Activated gamma-delta T cell treated with anti-CD3 and anti-CD28 coated beads, Interleukin-2, amount 50 U/mL, for 16 hours (primary cell): Measurements from ENCODE around the gene TPRA1.

Source experiments
- DNase-seq: peaks from one replicate; pipeline ENCODE4 v3.0.0-alpha.2; 2020; ENCODE audit warnings: low read depth

TPRA1 gene

DNA sequence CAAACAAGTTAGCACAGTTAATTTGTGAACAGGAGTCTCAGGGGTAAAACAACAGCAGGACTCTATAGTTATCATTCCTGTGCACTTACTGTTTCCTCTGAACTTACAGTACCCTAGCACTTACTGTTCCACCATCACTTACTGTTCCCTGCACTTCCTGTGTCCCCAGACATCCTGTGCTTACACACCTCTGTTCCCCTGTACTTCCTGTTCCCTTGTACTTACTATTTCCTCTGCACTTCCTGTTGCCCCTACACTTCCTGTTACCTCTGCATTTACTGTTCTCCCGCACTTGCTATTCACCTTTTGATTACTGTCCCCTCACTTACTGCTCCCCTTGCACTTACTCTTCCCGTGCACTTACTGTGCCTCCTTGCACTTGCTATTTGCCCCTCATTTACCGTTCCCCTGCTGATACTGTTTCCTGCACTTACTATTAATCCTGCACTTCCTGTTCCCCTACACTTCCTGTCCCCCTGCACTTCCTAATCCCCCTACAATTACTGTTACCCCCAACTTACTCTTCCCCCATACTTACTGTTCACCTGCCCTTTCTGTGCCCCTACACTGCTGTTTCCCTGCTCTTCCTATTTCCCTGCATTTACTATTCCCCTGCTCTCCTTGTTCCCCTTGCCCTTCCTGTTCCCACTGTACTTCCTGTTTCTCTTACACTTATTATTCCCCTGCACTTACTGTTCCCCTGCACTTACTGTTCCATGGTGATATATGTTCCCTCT, 30.3 kb downstream of the TPRA1 start:
- no peak for DNase-seq

GRCh38 chr3:127556565-127556964, 34.0 kb downstream of the TPRA1 start:
- no peak for DNase-seq

- DNase-seq: no peak
These were observed 35.4 kb downstream of the TPRA1 start for GRCh38 chr3:127555108-127555507.

- DNase-seq: no peak
These were observed 38.5 kb downstream of the TPRA1 start for GRCh38 chr3:127552038-127552437.

DNA sequence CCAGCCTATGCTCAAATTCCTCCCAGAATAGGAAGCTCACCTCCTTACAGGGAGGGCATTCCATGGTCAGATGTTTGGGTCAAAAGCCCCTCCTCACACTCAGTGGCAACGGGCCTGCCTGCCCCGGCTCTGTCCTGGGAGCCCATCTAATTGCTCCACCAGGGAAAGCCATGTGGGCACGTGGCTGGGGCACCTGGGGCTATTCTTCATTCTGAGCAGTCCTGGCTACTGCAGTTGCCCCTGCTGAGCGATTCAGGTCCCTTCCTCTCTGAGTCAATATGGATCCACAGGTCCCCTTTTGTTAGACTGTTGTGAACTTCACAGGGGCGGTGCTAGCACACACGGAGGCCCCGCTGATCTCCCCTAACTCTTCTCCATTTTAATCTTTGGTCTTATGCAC, 39.4 kb downstream of the TPRA1 start:
- no peak for DNase-seq

DNA sequence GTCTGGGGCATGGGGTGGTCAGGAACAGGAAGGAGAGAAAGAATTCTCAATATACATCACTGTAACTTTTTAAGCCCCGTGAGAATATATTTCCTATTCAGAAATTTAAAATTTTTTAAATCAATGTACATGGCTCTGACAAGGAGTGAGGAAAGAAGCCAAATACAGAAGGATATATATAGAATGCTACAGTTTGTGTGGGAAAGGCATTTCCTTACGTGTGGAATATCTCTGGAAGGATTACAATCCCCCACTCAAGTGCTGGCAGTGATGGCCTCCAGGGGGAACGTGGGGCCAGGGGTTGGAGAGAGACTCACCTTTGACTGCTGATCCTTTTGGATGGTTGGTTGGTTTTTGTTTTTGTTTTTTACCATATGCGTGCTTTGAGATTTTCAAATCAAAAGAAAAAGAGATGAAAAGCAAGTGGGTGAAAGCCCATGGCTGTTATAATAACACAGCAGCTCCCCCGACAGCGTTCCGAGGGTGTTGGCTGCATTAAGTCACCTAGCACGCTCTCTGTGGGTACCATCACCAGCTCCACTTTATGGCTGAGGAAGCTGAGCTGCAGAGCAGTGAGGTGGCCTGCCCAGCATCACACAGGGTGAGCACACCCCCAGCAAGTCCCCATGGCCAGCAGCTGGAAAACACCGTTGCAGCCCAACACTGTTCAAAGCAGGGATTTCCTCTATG, 39.9 kb downstream of the TPRA1 start:
- DNase-seq: no peak

- DNase-seq: no peak
These were observed 40.6 kb downstream of the TPRA1 start for GRCh38 chr3:127549826-127550467.

- peak; percentile 63 for DNase-seq
These were observed 42.5 kb downstream of the TPRA1 start for GRCh38 chr3:127547761-127548605.

DNA sequence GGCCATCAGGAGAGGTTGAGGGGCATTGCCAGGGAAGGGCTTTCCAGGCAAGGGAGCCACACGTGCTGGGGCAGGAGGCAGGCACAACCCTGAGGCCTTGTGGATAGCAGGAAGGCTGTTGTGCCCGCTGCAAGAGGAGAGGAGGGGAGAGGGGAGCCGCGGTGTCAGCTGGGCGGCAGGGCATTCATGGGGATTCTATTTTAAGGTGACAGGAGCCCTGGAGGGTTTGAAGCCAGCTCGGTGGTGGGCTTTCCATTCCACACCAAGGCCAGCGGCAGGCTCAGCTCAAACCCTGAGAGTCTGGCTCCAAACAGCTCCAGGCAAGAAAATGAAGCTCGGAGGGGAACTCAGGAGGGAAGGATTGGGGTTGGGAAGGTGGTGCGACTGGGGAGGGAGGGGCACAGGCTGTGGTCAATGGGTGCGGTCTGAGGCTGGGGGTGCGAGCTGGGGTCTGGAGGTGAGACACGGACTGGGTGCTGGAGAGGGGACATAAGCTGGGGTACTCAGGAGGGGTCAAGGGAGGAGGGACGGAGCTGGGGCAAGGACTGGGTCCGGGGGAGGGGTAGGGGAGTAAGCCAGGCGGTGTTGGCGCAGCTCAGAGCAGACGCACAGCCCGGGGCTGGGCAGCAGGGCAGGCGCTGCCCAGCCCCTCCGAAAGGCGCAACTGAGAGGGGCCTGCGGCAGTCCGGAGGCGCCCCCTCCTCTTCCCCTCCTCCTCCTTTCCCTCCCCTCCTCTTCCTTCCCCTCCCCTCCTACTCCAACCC, 43.4 kb downstream of the TPRA1 start:
- DNase-seq: no peak

DNA sequence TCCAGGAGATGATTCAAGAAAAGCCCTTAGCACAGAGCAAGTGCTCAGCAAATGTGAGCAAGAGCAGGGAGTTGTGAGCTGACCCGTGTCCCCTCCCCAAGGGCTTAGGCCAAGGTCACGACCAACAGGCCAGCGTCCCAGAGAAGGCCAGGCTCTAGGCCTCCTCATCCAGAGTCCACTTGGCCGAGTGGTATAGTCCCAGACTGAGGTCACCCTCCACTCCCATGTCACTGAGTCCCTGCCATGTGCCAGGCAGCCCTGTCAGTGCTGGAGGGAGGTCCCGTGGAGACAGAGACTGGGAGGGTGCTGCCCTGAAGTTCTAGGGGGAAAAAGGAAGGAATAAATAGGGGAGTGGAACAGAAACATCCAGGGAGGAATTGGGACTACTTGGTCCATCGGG, 44.0 kb downstream of the TPRA1 start:
- DNase-seq: no peak

DNA sequence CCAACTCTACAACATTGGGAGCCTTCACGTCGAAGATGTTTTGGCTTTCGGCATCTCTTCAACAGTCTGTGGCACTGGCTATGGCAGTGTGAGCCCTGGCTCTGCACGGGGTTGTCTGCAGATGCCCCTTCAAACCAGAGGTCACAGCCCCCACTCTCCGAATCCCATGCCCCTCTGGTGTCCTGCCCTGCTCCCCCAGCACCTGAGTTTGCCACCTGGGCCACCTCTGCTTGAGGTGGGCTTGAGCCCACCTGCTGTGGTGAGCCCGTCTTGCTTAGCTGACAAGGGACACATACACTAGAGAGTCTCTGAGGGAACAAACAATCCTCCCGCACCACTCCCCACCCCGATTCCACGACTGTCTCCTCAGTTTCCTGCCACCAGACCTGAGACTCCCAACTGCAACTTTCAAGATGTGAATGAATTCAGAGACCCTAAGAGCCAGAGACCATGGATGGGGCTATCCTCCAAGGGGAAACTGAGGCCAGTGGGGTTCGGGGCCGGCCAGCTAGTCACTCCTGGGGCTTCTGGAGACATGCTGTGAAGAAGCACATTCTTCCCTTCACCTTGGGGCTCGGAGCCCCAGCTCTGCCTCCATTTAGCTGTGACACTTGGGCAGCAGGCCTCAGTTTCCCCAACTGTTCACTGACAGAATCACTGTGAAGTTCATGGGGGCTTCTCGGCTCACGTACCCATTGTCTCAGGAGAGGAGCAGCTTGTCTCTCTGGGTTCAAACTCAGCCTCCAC, 44.6 kb downstream of the TPRA1 start:
- DNase-seq: no peak

- DNase-seq: no peak
These were observed 45.3 kb downstream of the TPRA1 start for GRCh38 chr3:127545216-127545615.

- DNase-seq: no peak
These were observed 45.7 kb downstream of the TPRA1 start for GRCh38 chr3:127544803-127545201.

DNA sequence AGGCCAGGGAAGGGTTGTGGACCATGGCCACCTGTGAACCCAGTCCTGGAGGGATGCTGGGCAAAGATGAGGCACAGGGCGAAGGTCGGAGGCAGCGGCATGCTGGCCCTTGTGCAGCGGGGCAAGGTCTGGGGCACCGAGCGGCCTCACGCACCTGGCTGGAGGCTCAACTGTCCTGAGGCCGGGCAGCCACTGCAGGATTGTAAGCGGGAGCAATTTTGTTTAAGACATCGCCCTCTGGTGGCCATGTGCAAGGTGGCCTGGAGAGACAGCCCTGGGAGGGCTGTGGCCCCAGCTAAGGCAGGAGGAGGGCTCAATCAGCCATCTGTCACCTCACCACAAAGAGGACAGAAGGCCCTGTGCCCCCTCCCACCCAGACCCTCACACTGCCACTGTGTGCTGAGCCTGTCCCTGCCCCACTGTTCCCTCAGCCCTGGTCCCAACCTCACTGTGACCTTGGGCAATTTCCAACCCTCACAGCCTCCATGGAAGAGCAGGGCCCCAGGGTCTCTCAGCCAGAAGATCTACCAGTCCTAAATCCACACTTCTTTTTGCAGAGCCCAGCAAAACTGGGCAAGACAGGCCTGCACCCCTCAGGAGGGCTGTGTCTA, 46.2 kb downstream of the TPRA1 start:
- DNase-seq: peak; percentile 49

DNA sequence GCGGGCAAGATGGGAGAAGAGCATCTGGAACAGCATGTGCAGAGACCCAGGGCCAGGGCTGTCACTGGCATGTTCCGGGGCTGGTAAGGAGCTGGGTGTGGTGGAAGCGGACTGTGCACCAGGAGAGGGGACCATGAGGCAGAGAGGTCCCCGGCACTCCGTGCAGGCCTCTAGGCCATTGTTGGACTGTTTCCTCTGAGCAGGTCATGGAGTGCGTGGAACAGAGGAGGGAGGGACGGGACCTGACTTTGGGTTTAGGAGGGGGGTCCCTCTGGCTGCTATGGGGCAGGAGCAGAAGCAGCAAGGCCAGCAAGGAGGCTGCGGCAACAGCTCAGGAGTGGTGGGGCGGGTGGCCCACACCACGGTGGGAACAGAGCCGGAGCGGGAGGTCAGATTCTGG, 47.1 kb downstream of the TPRA1 start:
- no peak for DNase-seq

DNA sequence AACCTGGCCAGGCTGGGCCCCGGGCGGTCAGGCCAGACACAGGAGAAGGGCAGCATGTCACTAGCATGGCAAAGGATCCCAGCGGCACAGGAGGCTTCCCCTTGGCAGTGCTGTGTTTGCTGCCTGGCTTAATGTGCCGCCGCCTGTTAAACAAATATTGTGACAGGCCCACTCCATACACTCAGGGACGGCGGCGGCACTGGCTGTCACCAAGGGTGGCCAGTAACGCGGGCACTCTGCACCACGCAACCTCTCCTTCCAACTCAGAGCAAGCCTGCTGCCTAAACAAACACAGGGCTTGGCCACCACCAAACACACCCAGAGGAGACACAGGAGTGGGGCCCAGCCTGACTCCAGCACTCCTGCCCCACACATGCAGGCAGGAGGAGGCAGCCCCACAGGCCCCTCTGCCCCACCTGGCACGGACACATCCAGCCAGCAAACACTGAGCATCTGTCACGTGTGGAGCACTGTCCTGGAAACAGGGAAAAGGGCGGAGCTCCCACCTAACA, 48.0 kb downstream of the TPRA1 start:
- DNase-seq: no peak

DNA sequence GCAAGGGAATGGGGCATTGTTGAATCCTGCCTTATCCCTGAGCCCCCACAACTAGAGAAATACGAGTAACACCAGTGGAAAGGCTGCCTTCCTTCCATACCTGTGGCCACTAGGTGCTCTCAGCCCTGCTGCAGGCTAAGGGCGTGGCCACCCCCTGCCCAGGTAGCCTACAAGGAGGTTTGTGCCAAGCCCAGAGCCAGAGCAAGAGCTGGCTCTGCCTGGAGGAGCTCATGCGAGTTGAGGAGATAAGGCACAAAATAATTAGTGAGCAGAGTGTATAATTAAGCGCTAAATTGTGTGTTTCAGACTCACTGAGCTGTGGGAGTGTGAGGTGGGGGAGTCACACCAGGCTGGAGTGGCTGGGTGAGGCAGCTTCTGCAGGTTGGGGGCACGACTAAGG, 49.2 kb downstream of the TPRA1 start:
- no peak for DNase-seq

DNA sequence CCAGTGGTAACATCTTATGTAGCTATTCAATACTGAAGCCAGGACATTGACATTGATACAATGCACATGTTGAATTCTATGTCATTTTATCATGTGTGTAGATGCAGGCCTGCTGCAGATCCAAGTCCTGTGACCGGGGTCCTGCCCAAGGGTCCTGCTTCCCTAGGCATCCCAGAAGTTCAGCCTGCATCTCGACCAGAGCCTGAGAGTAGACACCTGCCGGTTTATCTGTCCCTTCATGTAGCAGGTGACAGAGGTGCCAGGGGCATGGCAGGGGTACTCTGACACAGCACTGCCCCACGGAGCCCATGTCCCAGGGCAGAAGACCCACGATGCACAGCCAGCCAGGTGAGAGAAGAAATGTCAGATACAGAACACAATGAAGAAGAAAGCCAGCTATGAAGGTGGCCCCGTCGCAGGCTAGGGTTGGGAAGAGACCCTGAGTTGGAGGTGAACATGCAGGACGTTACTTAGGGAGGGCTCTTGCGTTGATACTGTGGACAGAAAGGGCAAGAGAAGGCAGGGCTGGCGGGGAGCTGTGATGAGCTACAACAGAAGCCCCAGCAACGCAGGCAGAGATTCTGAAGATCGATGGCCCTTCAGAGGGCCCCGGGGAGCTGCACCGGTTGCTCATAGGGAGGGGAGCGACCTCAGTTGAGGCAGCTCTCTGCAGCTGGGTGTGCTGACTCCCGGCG, 51.0 kb downstream of the TPRA1 start:
- no peak for DNase-seq

DNA sequence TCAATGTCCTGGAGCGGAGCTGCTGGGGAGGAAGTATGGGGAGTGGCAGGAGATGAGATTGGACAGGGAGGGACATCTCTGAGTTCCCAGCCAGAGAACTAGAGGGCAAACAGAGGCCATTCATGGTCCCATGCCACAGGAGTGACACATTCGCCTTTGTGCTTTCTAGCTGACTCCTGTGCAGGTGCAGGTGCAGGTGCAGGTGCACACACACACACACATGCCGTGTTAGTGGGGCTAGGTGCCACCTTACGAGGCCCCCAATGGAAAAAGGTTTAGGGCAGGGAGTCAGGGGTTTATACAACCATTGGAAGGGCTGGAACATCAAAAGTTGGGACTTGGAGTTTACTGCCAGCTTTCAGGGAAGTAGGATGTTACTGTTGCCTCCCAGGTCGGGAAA, 52.0 kb downstream of the TPRA1 start:
- DNase-seq: no peak
